A549 (cell line): Measurements from ENCODE around the gene ADGRF4. TPM values are rescaled to one million over a fixed set of nuclear protein-coding genes. Genes with fewer than 3 reads are reported as not detected.
A peak's percentile ranks its signal among the peaks of the same experiment; 100 is the strongest.

Source experiments
- ATAC-seq, 2 experiments: fragments of 200-7000 bp in 1 of 2; fragments of >200 bp in 1 of 2; cut with Nextera tagmentation in 1 of 2; cut with Tn5 transposase in 1 of 2; 3 replicates each; pipeline versions ENCODE4 v1.8.0 to v1.9.1; 2018 to 2020; ENCODE audit warnings: mild to moderate bottlenecking in 1 of 2, moderate library complexity in 1 of 2
- CTCF ChIA-PET: fragments of 300-600 bp; sonication (Branson Sonifier 250); formaldehyde crosslinking; extraction: SDS; loops from one replicate; lab custom pipeline; 2021; ENCODE audit warnings: antibody characterized with exemption, inconsistent platforms; lab: Yijun Ruan, JAX
- POLR2A ChIA-PET: fragments of 350-600 bp; formaldehyde crosslinking; extraction: SDS; loops from one replicate; lab custom pipeline; 2021; ENCODE audit warnings: antibody characterized with exemption, inconsistent platforms; lab: Yijun Ruan, JAX
- DNase-seq, 2 experiments: peaks; one replicate each; pipeline versions ENCODE4 v3.0.0 to v3.0.0-alpha.2; 2011 to 2016; ENCODE audit warnings: low read depth in 1 of 2, low spot score in 1 of 2
- FAIRE-seq: peaks from 2 replicates; lab custom pipeline; 2011; peaks lifted over from hg19 to GRCh38; lab: Jason Lieb, UNC
- H3K27ac ChIP-seq, 2 experiments: fragments of >200 bp; sonication (Bioruptor Twin); formaldehyde crosslinking; 3 replicates each; pipeline ENCODE4 v1.5.1; 2016 to 2017
- H3K4me1 ChIP-seq: fragments of >200 bp; sonication (Bioruptor Twin); formaldehyde crosslinking; 3 replicates; pipeline ENCODE4 v1.6.1; 2016
- H3K4me2 ChIP-seq: fragments of >200 bp; sonication (Bioruptor Twin); formaldehyde crosslinking; 3 replicates; pipeline ENCODE4 v1.6.1; 2016
- H3K4me3 ChIP-seq: fragments of >200 bp; sonication (Bioruptor Twin); formaldehyde crosslinking; 3 replicates; pipeline ENCODE4 v1.5.1; 2016
- H3K9me3 ChIP-seq: fragments of >200 bp; sonication (Bioruptor Twin); formaldehyde crosslinking; 3 replicates; pipeline ENCODE4 v1.6.1; 2016
- BCL3 ChIP-seq: fragments of >200 bp; sonication (Bioruptor Twin); formaldehyde crosslinking; IDR thresholded peaks from 3 replicates; pipeline ENCODE4 v1.6.1; 2016
- CBX2 ChIP-seq: fragments of 200-600 bp; sonication (generic); IDR thresholded peaks from 2 replicates; pipeline ENCODE4 v1.6.1; 2016; ENCODE audit warnings: low read depth, mild to moderate bottlenecking, borderline replicate concordance
- CHD4 ChIP-seq: fragments of 200-600 bp; sonication (generic); IDR thresholded peaks from 2 replicates; pipeline ENCODE4 v1.6.1; 2016; ENCODE audit warnings: antibody characterized with exemption, mild to moderate bottlenecking, borderline replicate concordance
- EHF ChIP-seq: fragments of 250-450 bp; sonication (Bioruptor Pico); IDR thresholded peaks from 2 replicates; pipeline ENCODE4 v1.5.0; 2020; ENCODE audit warnings: mild to moderate bottlenecking
- FOSB ChIP-seq: fragments of 250-450 bp; sonication (Bioruptor Pico); IDR thresholded peaks from 2 replicates; pipeline ENCODE4 v1.5.0; 2020; ENCODE audit warnings: mild to moderate bottlenecking, moderate library complexity
- FOXS1 ChIP-seq: fragments of 250-450 bp; sonication (Bioruptor Pico); IDR thresholded peaks from 2 replicates; pipeline ENCODE4 v1.5.0; 2020; ENCODE audit warnings: mild to moderate bottlenecking, moderate library complexity
- HMGXB4 ChIP-seq: fragments of 250-450 bp; sonication (Bioruptor Pico); IDR thresholded peaks from 2 replicates; pipeline ENCODE4 v1.5.0; 2021; ENCODE audit warnings: mild to moderate bottlenecking, moderate library complexity, borderline replicate concordance
- HOXA7 ChIP-seq: fragments of 250-450 bp; sonication (Bioruptor Pico); IDR thresholded peaks from 2 replicates; pipeline ENCODE4 v1.5.0; 2020; ENCODE audit warnings: mild to moderate bottlenecking, moderate library complexity
- HOXB5 ChIP-seq: fragments of 250-450 bp; sonication (Bioruptor Pico); IDR thresholded peaks from 2 replicates; pipeline ENCODE4 v1.5.0; 2020; ENCODE audit warnings: mild to moderate bottlenecking, moderate library complexity
- KDM1A ChIP-seq: fragments of 200-600 bp; sonication (generic); IDR thresholded peaks from 2 replicates; pipeline ENCODE4 v1.6.1; 2016; ENCODE audit warnings: low read depth, mild to moderate bottlenecking
- MAZ ChIP-seq: fragments of 150-350 bp; IDR thresholded peaks from 2 replicates; pipeline ENCODE4 v1.6.1; 2014; ENCODE audit warnings: antibody characterized with exemption, low read depth, low read length, borderline replicate concordance
- MYC ChIP-seq: IDR thresholded peaks from 2 replicates; pipeline ENCODE4 v1.6.1; 2012; ENCODE audit warnings: mild to moderate bottlenecking, inconsistent platforms, low read length, improper control_type of control experiment, borderline replicate concordance
- NR3C1 ChIP-seq: fragments of >200 bp; sonication (Bioruptor Twin); formaldehyde crosslinking; IDR thresholded peaks from 3 replicates; pipeline ENCODE4 v1.6.1; 2017
- PBX3 ChIP-seq: IDR thresholded peaks from 2 replicates; pipeline ENCODE4 v1.6.1; 2012
- RAD21 ChIP-seq, 2 experiments: fragments of >200 bp in 1 of 2; sonication (Bioruptor Twin) in 1 of 2; formaldehyde crosslinking in 1 of 2; IDR thresholded peaks in 1 of 2; conservative IDR thresholded peaks in 1 of 2; 2 replicates in 1 of 2; 3 replicates in 1 of 2; pipeline ENCODE4 v1.6.1; 2012 to 2018; ENCODE audit warnings: inconsistent platforms in 1 of 2
- RARB ChIP-seq: fragments of 250-450 bp; sonication (Bioruptor Pico); IDR thresholded peaks from 2 replicates; pipeline ENCODE4 v1.8.0; 2021; ENCODE audit warnings: mild to moderate bottlenecking, moderate library complexity
- TP53 ChIP-seq: fragments of 250-450 bp; sonication (Bioruptor Pico); IDR thresholded peaks from 2 replicates; pipeline ENCODE4 v1.5.0; 2021; ENCODE audit warnings: mild to moderate bottlenecking, moderate library complexity
- ZFP36 ChIP-seq: fragments of 450-650 bp; IDR thresholded peaks from 2 replicates; pipeline ENCODE4 v1.6.1; 2014; ENCODE audit warnings: borderline replicate concordance; ENCODE audit not compliant: partially characterized antibody
- ZSCAN20 ChIP-seq: fragments of 250-450 bp; sonication (Bioruptor Pico); IDR thresholded peaks from 2 replicates; pipeline ENCODE4 v1.8.0; 2022; ENCODE audit warnings: mild to moderate bottlenecking, moderate library complexity
- WGBS: methylation state at CpG from one replicate; pipeline ENCODE4 v1.1.6; 2017; ENCODE audit errors: missing lambda C conversion rate; 5-methylcytosine and 5-hydroxymethylcytosine counted together
- polyA plus RNA-seq, 4 experiments: library from polyadenylated mRNA; depleted of rRNA in 3 of 4; stranded (reverse); fragments of >200 nt; fragmentation: RNase III in 1 of 4; extraction: RNeasy Plus Mini Kit Qiagen cat#74134 plus additional on column Dnase treatment in 1 of 4; gene quantifications; 2 replicates in 3 of 4; 3 replicates in 1 of 4; pipeline ENCODE4 v1.2.3, GENCODE V29; 2011 to 2017
- TF ChIP-seq, protein P1 (sequence below): fragments of 200-600 bp; sonication (generic); IDR thresholded peaks from 2 replicates; pipeline ENCODE4 v1.6.1; 2016; ENCODE audit warnings: antibody characterized with exemption, mild to moderate bottlenecking, moderate library complexity
- TF ChIP-seq, protein P2 (sequence below): fragments of 150-350 bp; IDR thresholded peaks from 2 replicates; pipeline ENCODE4 v1.6.1; 2014; ENCODE audit warnings: low read depth, mild to moderate bottlenecking, low read length

Gene ADGRF4
- polyA plus RNA-seq, 2 of the 4 experiments (the other 2 are of a cell fraction): 5.8 to 9.2 TPM

GRCh38 chr6:47690791-47691190 is 7.6 kb upstream of the ADGRF4 start:
- CTCF ChIA-PET: interaction anchor here (0.9 to 2.2 kb wide), 7 partner anchors 25 to 90 kb away, joined by 3 to 8 read pairs (median 5); no protein-coding TSS in a partner anchor

DNA sequence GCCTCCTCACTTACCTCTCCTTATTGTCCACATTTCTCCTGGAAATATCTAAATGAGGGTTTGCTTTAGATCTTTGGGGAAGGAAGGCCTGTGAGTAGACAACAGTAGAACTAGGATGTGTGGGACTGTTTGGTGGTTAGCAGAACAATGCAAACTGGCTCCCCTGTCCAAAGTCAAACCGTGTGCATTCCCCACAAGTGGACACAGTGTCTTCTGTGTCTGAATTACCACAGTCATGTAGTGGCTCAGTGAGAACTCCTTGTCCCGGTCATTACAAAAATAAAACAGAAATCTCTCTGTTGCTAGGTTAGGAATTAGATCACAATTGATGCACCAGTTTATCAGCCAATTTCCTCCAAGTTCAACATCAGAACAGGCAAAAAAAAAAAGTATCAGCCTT is 455 bp upstream of the ADGRF4 start:
- ATAC-seq: peak in 1 of 2 experiments; percentile 33; a peak in 3 of 6 replicates
- CTCF ChIA-PET: interaction anchor here (1.7 kb wide), 1 partner anchor 82 kb away, joined by 4 read pairs; no protein-coding TSS in a partner anchor
- peak overlapping the region; percentile 73 for H3K4me2 ChIP-seq

More at GRCh38 chr6:47690791-47691190, 7.6 kb upstream of the ADGRF4 start:
- Histone ChIP-seq H3K4me3 (no peak overlapping the region), H3K4me1 (no peaks in the 10 kb centered on the region)
- TF ChIP-seq, protein P1, sequence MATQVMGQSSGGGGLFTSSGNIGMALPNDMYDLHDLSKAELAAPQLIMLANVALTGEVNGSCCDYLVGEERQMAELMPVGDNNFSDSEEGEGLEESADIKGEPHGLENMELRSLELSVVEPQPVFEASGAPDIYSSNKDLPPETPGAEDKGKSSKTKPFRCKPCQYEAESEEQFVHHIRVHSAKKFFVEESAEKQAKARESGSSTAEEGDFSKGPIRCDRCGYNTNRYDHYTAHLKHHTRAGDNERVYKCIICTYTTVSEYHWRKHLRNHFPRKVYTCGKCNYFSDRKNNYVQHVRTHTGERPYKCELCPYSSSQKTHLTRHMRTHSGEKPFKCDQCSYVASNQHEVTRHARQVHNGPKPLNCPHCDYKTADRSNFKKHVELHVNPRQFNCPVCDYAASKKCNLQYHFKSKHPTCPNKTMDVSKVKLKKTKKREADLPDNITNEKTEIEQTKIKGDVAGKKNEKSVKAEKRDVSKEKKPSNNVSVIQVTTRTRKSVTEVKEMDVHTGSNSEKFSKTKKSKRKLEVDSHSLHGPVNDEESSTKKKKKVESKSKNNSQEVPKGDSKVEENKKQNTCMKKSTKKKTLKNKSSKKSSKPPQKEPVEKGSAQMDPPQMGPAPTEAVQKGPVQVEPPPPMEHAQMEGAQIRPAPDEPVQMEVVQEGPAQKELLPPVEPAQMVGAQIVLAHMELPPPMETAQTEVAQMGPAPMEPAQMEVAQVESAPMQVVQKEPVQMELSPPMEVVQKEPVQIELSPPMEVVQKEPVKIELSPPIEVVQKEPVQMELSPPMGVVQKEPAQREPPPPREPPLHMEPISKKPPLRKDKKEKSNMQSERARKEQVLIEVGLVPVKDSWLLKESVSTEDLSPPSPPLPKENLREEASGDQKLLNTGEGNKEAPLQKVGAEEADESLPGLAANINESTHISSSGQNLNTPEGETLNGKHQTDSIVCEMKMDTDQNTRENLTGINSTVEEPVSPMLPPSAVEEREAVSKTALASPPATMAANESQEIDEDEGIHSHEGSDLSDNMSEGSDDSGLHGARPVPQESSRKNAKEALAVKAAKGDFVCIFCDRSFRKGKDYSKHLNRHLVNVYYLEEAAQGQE: no peak
- TF ChIP-seq MYC (no peak), ZSCAN20 (CRISPR knock-in tag) (no peak), FOXS1 (CRISPR knock-in tag) (no peak), TP53 (CRISPR knock-in tag) (no peak), MAZ (no peak), HOXB5 (no peak)
- TF ChIP-seq, protein P2, sequence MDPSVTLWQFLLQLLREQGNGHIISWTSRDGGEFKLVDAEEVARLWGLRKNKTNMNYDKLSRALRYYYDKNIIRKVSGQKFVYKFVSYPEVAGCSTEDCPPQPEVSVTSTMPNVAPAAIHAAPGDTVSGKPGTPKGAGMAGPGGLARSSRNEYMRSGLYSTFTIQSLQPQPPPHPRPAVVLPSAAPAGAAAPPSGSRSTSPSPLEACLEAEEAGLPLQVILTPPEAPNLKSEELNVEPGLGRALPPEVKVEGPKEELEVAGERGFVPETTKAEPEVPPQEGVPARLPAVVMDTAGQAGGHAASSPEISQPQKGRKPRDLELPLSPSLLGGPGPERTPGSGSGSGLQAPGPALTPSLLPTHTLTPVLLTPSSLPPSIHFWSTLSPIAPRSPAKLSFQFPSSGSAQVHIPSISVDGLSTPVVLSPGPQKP: no peak
- TF ChIP-seq, all 56 proteins: peak for 0
- no peak for FAIRE-seq
- Histone ChIP-seq H3K4me2 (no peak overlapping the region), H3K9me3 (no peaks in the 10 kb centered on the region), H3K27ac (no peak overlapping the region)
- 42% methylated on average over 2 of the region's 2 CpGs for WGBS
- ATAC-seq: no peak
- POLR2A ChIA-PET: no interaction called here
- no peak for DNase-seq

More for the DNA sequence above, 455 bp upstream of the ADGRF4 start:
- 54% methylated on average over 2 of the region's 2 CpGs for WGBS
- peak overlapping the region; percentile 84 to 87 for H3K27ac ChIP-seq
- no peak for TF ChIP-seq TP53 (CRISPR knock-in tag)
- TF ChIP-seq ZFP36: no peak
- TF ChIP-seq CHD4: no peak
- TF ChIP-seq NR3C1: no peak
- TF ChIP-seq BCL3: no peak
- no peak for TF ChIP-seq KDM1A
- no peak for TF ChIP-seq MAZ
- TF ChIP-seq EHF (CRISPR knock-in tag): no peak
- no peak for TF ChIP-seq CBX2
- no peak for TF ChIP-seq FOSB (CRISPR knock-in tag)
- TF ChIP-seq RAD21 (conservative IDR thresholded peaks at IDR 0.05 in 1 of 2, IDR thresholded peaks at IDR 0.05 in 1 of 2): no peak
- TF ChIP-seq PBX3: no peak
- TF ChIP-seq, protein P1: no peak
- no peak for TF ChIP-seq HOXA7 (CRISPR knock-in tag)
- no peak for TF ChIP-seq HMGXB4 (CRISPR knock-in tag)
- no peak for TF ChIP-seq RARB (CRISPR knock-in tag)
- no peak for TF ChIP-seq MYC
- POLR2A ChIA-PET: no interaction called here
- H3K4me3 ChIP-seq: no peak overlapping the region
- peaks cover 47% of the 10 kb centered on the region for H3K4me1 ChIP-seq
- no peak for FAIRE-seq
- DNase-seq: no peak
- no peaks in the 10 kb centered on the region for H3K9me3 ChIP-seq
